Adrenal gland (tissue), 5 donors: ENCODE measurements around the gene FBLL1.

ENCODE experiments used
- CTCF ChIP-seq, 6 experiments: fragments of 450-650 bp in 4 of 6; fragments of 200-600 bp in 2 of 6; sonication (generic) in 1 of 6; IDR thresholded peaks; 1 replicate in 5 of 6; 2 replicates in 1 of 6; pipeline versions ENCODE4 v1.5.1 to v1.8.0; 2016 to 2021; ENCODE audit warnings: antibody characterized with exemption in 6 of 6, mild to moderate bottlenecking in 2 of 6, moderate library complexity in 1 of 6
- POLR2A ChIP-seq, 2 donors: fragments of 450-650 bp; IDR thresholded peaks; one replicate each; pipeline ENCODE4 v1.6.1; 2017; ENCODE audit warnings: antibody characterized with exemption in 2 of 2, mild to moderate bottlenecking in 2 of 2, moderate library complexity in 1 of 2
- donor health status: DM: no; HTN: no; CAD: no.

- TF ChIP-seq POLR2A (IDR thresholded peaks at IDR 0.05) (no peak), CTCF (IDR thresholded peaks at IDR 0.05) (no peak)
Observed at GRCh38 chr5:168553377-168554130, 24.4 kb downstream of the FBLL1 start.
